PC-3 (cell line): ENCODE results near the gene LMTK2. TPM values are rescaled to one million over a fixed set of nuclear protein-coding genes. Genes with fewer than 3 reads are reported as not detected.

Source experiments
- ATAC-seq: fragments of 200-7000 bp; cut with Tn5 transposase; 2 replicates; pipeline ENCODE4 v1.9.1; 2020; ENCODE audit warnings: mild to moderate bottlenecking, moderate library complexity
- BruUV-seq: library from RNA; stranded (reverse); fragments of 400-500 nt; replicated peaks from 2 replicates; lab custom pipeline; 2021; lab: Mats Ljungman, UMichigan
- CTCF ChIA-PET: fragments of 300-600 bp; sonication (Branson Sonifier 250); formaldehyde crosslinking; loops from one replicate; lab custom pipeline; 2022; ENCODE audit warnings: antibody characterized with exemption; lab: Charles Lee
- POLR2A ChIA-PET: fragments of 300-600 bp; sonication (Branson Sonifier 250); formaldehyde crosslinking; loops from one replicate; lab custom pipeline; 2022; ENCODE audit warnings: antibody characterized with exemption; ENCODE audit not compliant: unreplicated experiment; lab: Charles Lee
- DNase-seq: peaks from one replicate; pipeline ENCODE4 v3.0.0-alpha.2; 2015
- H2AFZ ChIP-seq: fragments of 300-600 bp; sonication (generic); 2 replicates; pipeline ENCODE4 v1.6.0; 2016; ENCODE audit warnings: antibody characterized with exemption, low read length
- H3F3A ChIP-seq: fragments of 300-600 bp; sonication (generic); one replicate; pipeline ENCODE4 v1.6.0; 2017; ENCODE audit warnings: antibody characterized with exemption, low read length, control low read depth, mild to moderate bottlenecking; ENCODE audit not compliant: unreplicated experiment
- H3K27ac ChIP-seq: fragments of 300-600 bp; sonication (generic); 2 replicates; pipeline ENCODE4 v1.5.1; 2016; ENCODE audit warnings: mild to moderate bottlenecking, low read length
- H3K27me3 ChIP-seq: fragments of 300-600 bp; sonication (generic); 2 replicates; pipeline ENCODE4 v1.6.1; 2016; ENCODE audit warnings: low read length, mixed read lengths
- H3K36me3 ChIP-seq: fragments of 300-600 bp; sonication (generic); 2 replicates; pipeline ENCODE4 v1.6.1; 2016; ENCODE audit warnings: low read depth, mixed run types, low read length, mixed read lengths
- H3K4me1 ChIP-seq: fragments of 300-600 bp; sonication (generic); 2 replicates; pipeline ENCODE4 v1.5.1; 2016; ENCODE audit warnings: low read length; ENCODE audit not compliant: insufficient read depth
- H3K4me2 ChIP-seq: fragments of 300-600 bp; sonication (generic); 2 replicates; pipeline ENCODE4 v1.6.0; 2016; ENCODE audit warnings: low read length
- H3K4me3 ChIP-seq: fragments of 300-600 bp; sonication (generic); 2 replicates; pipeline ENCODE4 v1.5.1; 2016; ENCODE audit warnings: mild to moderate bottlenecking, low read length, mixed read lengths
- H3K79me2 ChIP-seq: fragments of 300-600 bp; sonication (generic); 2 replicates; pipeline ENCODE4 v1.6.1; 2017; ENCODE audit warnings: low read length, mixed read lengths
- H3K9ac ChIP-seq: fragments of 300-600 bp; sonication (generic); 2 replicates; pipeline ENCODE4 v1.6.0; 2016; ENCODE audit warnings: mild to moderate bottlenecking, low read length
- H3K9me2 ChIP-seq: fragments of 300-600 bp; sonication (generic); replicated peaks from 2 replicates; pipeline ENCODE4 v1.6.1; 2016; ENCODE audit warnings: mixed run types, low read length, mixed read lengths
- H3K9me3 ChIP-seq: fragments of 300-600 bp; sonication (generic); 2 replicates; pipeline ENCODE4 v1.6.1; 2016; ENCODE audit warnings: low read length, mixed read lengths
- H4K20me1 ChIP-seq: fragments of 300-600 bp; sonication (generic); 2 replicates; pipeline ENCODE4 v1.6.1; 2016; ENCODE audit warnings: low read length, mixed read lengths
- CTCF ChIP-seq: fragments of 300-600 bp; sonication (generic); conservative IDR thresholded peaks from 2 replicates; pipeline ENCODE4 v1.5.1; 2017; ENCODE audit warnings: antibody characterized with exemption, low read depth, mild to moderate bottlenecking, low read length
- EZH2 ChIP-seq: fragments of 300-600 bp; sonication (generic); IDR thresholded peaks from one replicate; pipeline ENCODE4 v1.6.1; 2017; ENCODE audit warnings: antibody characterized with exemption, mild to moderate bottlenecking, low read length; ENCODE audit not compliant: unreplicated experiment
- EZH2phosphoT487 ChIP-seq: fragments of 300-600 bp; sonication (generic); IDR thresholded peaks from 2 replicates; pipeline ENCODE4 v1.6.1; 2018; ENCODE audit warnings: mild to moderate bottlenecking, antibody characterized with exemption, low read length, borderline replicate concordance
- intact Hi-C: fragments of 100-400 bp; cut with micrococcal nuclease; formaldehyde crosslinking; loops from 2 replicates; pipeline ENCODE4 v1.9.0; 2023
- total RNA-seq: library from RNA; depleted of rRNA; stranded (reverse); fragments of >200 nt; gene quantifications from 2 replicates; pipeline ENCODE4 v1.2.3, GENCODE V29; 2014

The LMTK2 gene
- total RNA-seq, 1 experiment from 2014 or later, result 9.0 TPM

GRCh38 chr7:98192781-98193457 is 86.3 kb downstream of the LMTK2 start:
- H3K9ac ChIP-seq, result no peak overlapping the region

GRCh38 chr7:98193474-98194180 is 87.0 kb downstream of the LMTK2 start:
- BruUV-seq, result no TSS peak
- CTCF ChIA-PET, result no interaction called here
- DNase-seq (no peak), ATAC-seq (no peak)
- H2AFZ ChIP-seq, result no peak overlapping the region
- no peaks in the 10 kb centered on the region for H3K27me3 ChIP-seq
- H3K9ac ChIP-seq, result no peak overlapping the region
- no peaks in the 10 kb centered on the region for H4K20me1 ChIP-seq
- H3K4me3 ChIP-seq, result no peak overlapping the region
- TF ChIP-seq EZH2, result no peak
- no peak for TF ChIP-seq CTCF
- no peak for TF ChIP-seq EZH2phosphoT487
- POLR2A ChIA-PET, result no interaction called here
- H3F3A ChIP-seq, result no peaks in the 10 kb centered on the region
- H3K4me2 ChIP-seq, result no peak overlapping the region
- 0 out of 2 replicates have a peak, but pooled peaks cover 7% of the 10 kb centered on the region for H3K36me3 ChIP-seq
- no peak overlapping the region for H3K27ac ChIP-seq
- H3K4me1 ChIP-seq, result no peaks in the 10 kb centered on the region
- intact Hi-C loops, result no loop called here
- no peaks in the 10 kb centered on the region for H3K9me3 ChIP-seq
- H3K9me2 ChIP-seq, result no peaks in the 10 kb centered on the region
- no peaks in the 10 kb centered on the region for H3K79me2 ChIP-seq

More at GRCh38 chr7:98192781-98193457, 86.3 kb downstream of the LMTK2 start:
- TF ChIP-seq CTCF (no peak), EZH2 (no peak), EZH2phosphoT487 (no peak)
- CTCF ChIA-PET, result no interaction called here
- Histone ChIP-seq H3K4me3 (no peak overlapping the region), H3K36me3 (0 out of 2 replicates have a peak, but pooled peaks cover 7% of the 10 kb centered on the region), H4K20me1 (no peaks in the 10 kb centered on the region), H3F3A (no peaks in the 10 kb centered on the region), H2AFZ (no peak overlapping the region), H3K79me2 (no peaks in the 10 kb centered on the region), H3K9me3 (no peaks in the 10 kb centered on the region), H3K27me3 (no peaks in the 10 kb centered on the region), H3K4me1 (no peaks in the 10 kb centered on the region), H3K9me2 (no peaks in the 10 kb centered on the region), H3K4me2 (no peak overlapping the region), H3K27ac (no peak overlapping the region)
- POLR2A ChIA-PET, result no interaction called here
- DNase-seq, result no peak
- intact Hi-C loops, result no loop called here
- BruUV-seq, result no TSS peak
- no peak for ATAC-seq

GRCh38 chr7:98194186-98194585 is 87.5 kb downstream of the LMTK2 start:
- DNase-seq, result no peak
- H3K4me1 ChIP-seq, result no peaks in the 10 kb centered on the region
- ChIA-PET POLR2A (no interaction called here), CTCF (no interaction called here)
- H3K79me2 ChIP-seq, result 0 out of 2 replicates have a peak, but pooled peaks cover 3% of the 10 kb centered on the region
- H3K9me2 ChIP-seq, result no peaks in the 10 kb centered on the region
- H2AFZ ChIP-seq, result no peak overlapping the region
- no peaks in the 10 kb centered on the region for H3K9me3 ChIP-seq
- H4K20me1 ChIP-seq, result no peaks in the 10 kb centered on the region
- H3K9ac ChIP-seq, result no peak overlapping the region
- no TSS peak for BruUV-seq
- ATAC-seq, result no peak
- H3K4me2 ChIP-seq, result no peak overlapping the region
- no peaks in the 10 kb centered on the region for H3K27me3 ChIP-seq
- no peak overlapping the region for H3K27ac ChIP-seq
- TF ChIP-seq EZH2 (no peak), EZH2phosphoT487 (no peak), CTCF (no peak)
- H3K4me3 ChIP-seq, result no peak overlapping the region
- 0 out of 2 replicates have a peak, but pooled peaks cover 7% of the 10 kb centered on the region for H3K36me3 ChIP-seq
- H3F3A ChIP-seq, result no peaks in the 10 kb centered on the region
- intact Hi-C loops, result no loop called here
